GM18858 (cell line): ENCODE data around the gene UNC5A.

Experiments used
- ATAC-seq: cut with Tn5 transposase; IDR thresholded peaks from one replicate; pipeline ENCODE4 v1.9.1; 2021; ENCODE audit not compliant: unreplicated experiment

Gene UNC5A

DNA sequence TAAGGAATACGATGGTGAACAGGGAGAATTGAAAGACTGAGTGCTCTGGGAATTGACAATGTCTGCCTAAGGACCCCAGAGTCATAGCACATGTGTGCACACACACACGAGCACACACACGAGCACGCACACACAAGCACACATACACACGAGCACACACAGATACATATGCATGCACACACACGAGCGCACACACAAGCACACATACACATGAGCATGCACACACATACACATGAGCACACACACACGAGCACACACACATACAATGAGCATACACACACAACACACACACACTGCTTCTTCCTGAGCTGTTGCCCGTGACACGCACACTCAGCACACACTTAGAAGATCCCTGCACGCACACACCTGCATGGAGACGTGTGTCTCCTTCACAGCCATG is 10.9 kb upstream of the UNC5A start:
- no peak for ATAC-seq

DNA sequence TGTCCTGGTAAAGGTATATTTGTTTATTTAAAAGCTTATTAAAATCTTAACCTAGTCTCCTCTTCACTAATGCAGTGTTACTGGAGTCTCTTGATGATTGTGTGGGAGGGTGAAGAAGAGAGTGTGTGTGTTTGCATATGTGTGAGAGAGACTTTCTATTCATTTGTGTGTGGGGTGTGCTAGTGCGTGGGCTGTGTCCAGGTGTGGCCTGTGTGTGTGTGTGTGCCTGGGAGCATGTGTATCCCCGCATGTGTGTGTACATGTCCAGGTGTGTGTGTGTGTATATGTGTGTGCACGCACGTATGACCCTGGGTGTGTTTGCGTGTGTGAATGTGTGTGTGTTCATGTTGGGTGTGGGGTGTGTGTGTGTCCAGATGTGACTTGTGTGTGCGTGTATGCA is 10.3 kb upstream of the UNC5A start:
- ATAC-seq, result no peak

- no peak for ATAC-seq
Measured at GRCh38 chr5:176802116-176802784, 8.1 kb upstream of the UNC5A start.

- no peak for ATAC-seq
Measured at GRCh38 chr5:176803068-176803942, 7.1 kb upstream of the UNC5A start.

DNA sequence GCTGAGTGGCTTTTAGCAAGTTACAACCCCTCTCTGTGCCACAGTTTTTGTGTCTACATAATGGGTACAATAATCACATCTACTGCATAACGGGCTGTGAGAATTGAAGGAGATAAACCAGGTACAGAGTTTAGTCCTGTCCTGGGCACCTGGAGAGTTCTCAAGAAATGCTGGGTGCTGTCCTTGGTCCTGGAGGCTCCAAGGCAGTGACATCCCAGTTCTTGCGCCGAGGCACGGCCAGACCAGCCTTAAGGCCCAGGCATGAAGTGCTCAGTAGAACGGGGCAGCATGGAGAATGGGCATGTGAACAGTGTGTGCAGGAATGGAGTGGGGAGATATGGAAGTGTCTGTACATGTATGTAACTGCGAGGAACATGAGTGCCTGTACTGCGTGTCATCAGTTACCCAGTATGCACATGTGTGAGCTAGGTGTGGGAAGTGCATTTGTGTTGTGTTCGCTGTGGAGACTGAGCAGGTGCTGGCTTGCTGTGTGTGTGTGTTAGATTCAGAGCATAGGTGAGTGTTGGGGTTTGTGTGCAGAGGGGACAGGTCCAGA is 6.3 kb upstream of the UNC5A start:
- ATAC-seq, result no peak

DNA sequence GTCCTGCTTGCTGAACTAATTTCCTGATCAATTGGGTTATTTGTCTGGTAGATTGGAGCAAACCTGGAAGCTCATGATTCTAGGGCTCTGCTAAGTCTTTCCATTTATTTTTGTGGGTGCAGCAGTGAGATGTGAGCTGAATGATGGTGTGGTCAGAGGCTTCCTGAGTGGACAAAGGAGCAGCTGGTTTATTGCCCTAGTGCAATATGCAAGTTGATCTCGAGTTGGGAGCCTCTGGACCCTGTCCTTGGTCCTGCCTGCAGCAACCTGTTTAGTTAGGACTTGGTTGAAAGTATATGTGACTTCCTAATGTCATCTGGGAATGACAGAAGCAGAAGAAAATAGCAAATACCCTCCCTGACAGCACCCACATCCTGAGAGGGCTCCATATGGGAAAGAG is 4.2 kb upstream of the UNC5A start:
- no peak for ATAC-seq

DNA sequence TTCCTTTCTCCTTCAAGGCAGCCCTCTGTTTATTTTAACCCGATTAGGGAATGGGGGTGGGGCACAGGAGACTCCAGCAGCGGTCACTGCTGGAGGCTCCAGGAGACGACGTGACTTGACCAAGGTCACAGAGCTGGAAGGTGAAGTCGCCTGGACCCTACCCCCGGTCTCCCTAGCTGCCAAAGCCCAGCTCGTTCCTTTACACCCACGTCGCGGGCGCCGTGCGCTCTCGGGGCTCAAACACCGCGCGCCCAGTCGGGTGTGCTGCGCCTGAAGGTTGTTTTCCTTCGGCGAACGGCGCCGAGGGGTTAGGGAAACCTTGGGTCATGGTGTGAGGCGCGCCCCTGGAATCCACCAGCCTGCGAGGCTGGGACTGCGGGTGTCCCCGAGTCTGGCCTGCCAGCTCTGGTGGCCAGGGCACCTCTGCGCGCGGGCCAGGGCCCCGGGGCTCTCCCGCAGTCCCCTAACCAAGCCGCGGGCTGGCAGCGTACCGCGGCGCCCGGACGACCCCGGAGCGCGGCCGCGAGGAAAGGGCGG is 747 bp upstream of the UNC5A start:
- no peak for ATAC-seq

GRCh38 chr5:176810687-176811501 is 535 bp downstream of the UNC5A start:
- no peak for ATAC-seq

DNA sequence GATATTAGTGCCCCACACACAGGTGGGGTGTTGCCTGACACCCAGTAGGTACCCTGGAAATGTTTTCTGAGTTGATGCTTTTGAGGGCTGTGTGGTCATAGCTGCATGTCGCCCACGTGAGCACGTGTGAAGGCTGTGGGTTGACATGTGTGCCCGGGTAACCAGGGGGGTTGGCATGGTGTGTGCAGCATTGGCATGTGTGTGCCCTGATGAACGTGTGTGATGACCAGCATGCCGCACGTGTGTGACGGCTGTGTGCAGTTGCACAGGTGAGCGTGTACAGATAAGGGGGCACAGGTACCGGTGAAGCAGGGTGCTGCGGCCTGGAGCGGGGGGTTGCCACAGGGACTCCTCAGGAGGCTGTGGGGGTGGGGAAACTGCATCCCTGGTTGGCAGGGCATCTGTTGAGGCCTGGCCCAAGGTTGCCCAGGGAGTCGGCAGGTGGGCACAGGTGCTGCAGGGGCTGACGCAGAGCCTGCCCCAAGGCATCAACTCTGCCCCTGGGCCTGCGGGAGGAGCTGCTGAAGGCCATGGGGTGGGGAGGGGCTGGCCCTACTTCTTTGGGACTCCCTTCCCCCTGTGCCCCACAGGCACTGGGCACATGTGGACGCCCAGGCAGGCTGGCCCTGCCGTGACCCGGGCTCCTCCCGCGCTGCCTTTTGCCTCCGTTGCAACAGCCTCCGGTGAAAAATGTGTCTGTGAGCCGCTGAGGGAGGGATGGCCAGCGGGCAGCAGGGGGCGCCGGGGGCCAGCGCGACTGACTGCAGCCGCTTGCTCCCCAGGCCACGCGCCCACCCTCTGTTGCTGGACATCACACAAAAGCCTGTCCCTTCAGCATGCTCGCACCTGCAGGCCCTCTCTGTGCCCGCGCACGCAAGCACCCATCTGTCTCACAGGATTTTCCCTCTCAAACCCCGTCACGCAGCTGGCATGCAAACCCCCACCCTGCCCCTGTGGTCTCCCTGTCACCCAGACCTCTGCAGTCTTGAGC is 2.2 kb downstream of the UNC5A start:
- no peak for ATAC-seq

DNA sequence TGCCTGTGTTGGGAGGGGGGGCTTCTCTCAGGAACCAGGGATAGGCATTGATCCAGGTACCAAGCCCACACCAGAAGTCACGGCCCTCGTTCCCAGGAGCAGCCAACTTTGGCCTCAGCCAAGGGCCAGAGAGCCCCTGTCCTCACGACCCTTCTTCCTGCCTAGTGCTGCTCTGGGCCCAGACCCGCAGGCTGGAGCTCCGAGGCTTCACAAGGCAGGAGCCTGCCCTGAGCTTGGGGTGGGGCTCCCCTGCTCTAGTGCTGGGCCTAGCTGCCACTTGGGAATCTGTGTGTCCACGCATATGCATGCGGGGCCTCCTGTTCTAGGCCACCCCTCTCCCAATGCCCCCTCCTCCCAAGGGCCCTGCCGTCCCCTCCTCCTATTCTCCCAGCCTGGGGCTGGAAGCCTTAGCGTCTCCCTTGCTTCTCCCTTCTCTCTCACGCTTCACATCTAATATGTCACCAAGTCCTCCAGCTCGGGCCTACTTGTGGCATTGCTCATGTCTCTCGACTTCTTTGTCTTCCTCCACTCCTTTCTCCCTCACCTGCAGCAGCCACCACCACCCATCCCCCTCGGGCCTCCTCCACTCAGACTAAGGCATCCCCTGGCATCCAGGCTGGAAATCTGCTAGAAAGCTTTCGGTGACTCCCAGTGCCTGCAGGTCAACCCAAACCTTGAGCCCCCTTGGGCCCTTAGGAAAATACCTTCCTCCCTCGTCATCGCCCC is 3.4 kb downstream of the UNC5A start:
- ATAC-seq, result no peak

DNA sequence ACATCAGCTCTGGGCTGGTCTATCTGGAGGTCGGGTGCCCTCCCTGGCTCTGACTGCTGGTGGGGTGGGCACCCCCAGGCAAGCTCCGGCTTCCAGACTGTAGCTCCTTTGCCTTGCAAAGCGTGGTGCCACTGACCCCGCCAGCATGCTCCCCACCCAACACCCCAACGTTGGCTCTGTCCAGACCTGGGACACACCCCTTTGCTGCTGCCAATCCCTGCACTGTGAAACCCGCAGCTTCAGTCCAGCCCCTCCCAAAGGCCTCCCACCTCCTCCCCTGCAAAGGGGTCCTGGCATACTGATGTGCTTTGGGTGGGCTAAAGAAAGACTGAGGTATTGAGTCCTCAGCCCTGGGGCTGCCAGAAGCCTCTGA is 3.9 kb downstream of the UNC5A start:
- no peak for ATAC-seq

DNA sequence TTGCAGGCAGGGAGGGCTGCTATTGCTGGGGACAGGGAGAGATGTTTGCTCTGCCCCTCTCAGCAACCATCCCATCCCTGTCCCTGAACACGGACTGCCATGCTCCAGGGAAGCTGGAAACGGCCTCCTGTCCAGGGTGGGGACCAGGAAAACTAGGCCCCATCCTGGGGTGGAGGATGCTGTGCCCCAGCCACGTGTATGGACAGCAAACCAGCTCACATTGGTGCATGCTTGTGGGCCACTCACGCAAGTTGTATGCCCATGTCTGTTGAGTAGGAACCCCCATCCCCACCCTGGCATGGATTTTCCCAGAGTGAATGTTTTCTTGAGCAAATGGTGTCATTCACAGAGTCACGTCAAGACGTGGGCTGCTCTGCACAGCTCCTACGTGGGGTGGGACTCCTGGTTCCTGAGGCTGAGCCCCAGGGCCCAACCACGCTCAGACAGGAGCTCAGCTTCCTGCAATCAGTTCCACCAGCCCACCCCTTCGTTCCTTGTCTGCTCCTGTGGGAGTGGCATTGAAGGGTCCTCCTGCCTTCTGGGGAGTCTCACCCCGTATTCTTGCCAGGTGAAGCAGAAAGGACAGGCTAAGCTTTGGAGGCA is 4.6 kb downstream of the UNC5A start:
- no peak for ATAC-seq

DNA sequence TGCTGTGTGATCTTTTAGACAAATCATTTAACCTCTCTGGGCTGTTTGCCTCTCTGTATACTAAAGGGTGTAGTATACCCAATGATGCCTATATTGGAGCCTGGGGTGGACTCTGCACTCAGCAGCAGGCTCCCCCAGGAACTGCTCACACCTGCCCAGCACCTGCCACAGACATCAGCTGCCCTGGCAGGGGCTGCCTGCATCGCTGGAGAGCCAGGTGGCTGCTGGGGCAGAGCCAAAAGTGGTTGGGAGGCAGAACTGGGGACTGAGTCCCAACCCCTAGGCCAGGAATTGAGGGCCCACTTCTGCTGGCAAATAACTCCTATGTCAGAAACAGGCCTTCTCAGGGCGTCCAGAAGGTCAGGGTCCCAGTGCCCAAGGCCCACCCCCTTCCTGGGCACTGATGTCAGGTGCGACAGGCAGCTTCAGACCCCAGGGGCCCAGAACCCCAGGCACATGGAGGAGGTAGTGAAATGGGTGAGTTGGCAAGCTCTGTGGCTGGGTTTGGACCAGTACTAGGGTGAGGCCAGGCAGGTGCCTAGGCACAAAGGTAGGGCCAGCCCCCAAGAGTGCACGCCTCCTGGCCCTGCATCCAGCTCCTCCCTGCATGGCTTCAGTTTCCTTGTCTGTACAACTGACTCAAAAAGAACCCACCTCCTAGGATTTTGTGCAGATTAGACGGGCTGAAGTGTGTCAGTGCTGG is 5.8 kb downstream of the UNC5A start:
- ATAC-seq, result no peak

GRCh38 chr5:176816791-176817347 is 6.5 kb downstream of the UNC5A start:
- ATAC-seq, result no peak

GRCh38 chr5:176817369-176817840 is 7.0 kb downstream of the UNC5A start:
- no peak for ATAC-seq

GRCh38 chr5:176817841-176818377 is 7.5 kb downstream of the UNC5A start:
- no peak for ATAC-seq

DNA sequence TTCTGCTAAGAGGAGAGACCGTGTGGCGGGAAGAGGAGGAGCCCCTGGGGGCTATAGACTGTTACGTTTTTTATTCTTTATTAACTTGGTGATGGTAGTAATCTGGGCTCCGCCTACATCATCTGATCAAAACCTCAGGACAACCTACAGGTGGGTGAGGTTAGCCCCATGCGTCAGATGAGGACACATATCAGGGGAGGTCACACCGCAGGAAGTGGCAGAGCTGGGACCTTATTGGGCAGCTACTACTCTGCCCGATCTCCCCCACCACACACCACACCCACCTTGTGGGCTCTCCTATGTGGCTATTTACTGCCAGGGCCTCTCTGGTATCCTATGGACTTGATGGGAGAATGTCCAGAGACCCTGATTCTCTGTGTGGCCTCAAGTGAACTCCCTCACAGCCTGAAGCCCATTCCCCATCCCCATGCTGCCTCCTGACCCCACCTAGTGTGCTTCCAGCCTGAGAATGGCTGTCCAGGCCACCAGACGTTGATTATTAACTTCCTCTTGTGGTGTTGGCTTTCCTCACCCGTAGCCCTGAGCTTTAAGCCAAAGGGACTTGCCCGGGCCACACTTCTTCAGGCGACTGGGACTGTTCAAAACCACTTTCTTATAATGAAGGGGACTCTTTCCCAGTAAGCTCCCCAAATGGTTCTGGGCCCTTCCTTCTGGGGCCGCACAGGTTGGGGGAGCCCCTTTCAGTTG is 8.2 kb downstream of the UNC5A start:
- no peak for ATAC-seq
